ENCODE data around the gene DNTTIP2.

DNTTIP2 gene

GRCh38 chr1:93846992-93847810, 31.8 kb downstream of the DNTTIP2 start:
- peak; percentile 89 for DNase-seq (ENCODE audit: low read depth)
- peak; percentile 66 for TF ChIP-seq MAX (IDR thresholded peaks at IDR 0.05; ENCODE audit: low read depth, low read length)
- TF ChIP-seq MYC (IDR thresholded peaks at IDR 0.05; ENCODE audit: low read depth, low read length) = peak; percentile 65
- TF ChIP-seq, protein P1, sequence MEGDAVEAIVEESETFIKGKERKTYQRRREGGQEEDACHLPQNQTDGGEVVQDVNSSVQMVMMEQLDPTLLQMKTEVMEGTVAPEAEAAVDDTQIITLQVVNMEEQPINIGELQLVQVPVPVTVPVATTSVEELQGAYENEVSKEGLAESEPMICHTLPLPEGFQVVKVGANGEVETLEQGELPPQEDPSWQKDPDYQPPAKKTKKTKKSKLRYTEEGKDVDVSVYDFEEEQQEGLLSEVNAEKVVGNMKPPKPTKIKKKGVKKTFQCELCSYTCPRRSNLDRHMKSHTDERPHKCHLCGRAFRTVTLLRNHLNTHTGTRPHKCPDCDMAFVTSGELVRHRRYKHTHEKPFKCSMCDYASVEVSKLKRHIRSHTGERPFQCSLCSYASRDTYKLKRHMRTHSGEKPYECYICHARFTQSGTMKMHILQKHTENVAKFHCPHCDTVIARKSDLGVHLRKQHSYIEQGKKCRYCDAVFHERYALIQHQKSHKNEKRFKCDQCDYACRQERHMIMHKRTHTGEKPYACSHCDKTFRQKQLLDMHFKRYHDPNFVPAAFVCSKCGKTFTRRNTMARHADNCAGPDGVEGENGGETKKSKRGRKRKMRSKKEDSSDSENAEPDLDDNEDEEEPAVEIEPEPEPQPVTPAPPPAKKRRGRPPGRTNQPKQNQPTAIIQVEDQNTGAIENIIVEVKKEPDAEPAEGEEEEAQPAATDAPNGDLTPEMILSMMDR (IDR thresholded peaks at IDR 0.05; ENCODE audit: low read depth, low read length) = no peak
- TF ChIP-seq POLR2A (IDR thresholded peaks at IDR 0.05; ENCODE audit: extremely low read depth, insufficient read length) = peak; percentile 41
- H3K4me3 ChIP-seq (ENCODE audit: low read depth, low read length) = peak overlapping the region; percentile 71

GRCh38 chr1:93846206-93846991, 32.6 kb downstream of the DNTTIP2 start:
- peak; percentile 92 for DNase-seq (ENCODE audit: low read depth)
- TF ChIP-seq MYC (IDR thresholded peaks at IDR 0.05; ENCODE audit: low read depth, low read length) (peak; percentile 86), POLR2A (IDR thresholded peaks at IDR 0.05; ENCODE audit: extremely low read depth, insufficient read length) (peak; percentile 86), MAX (IDR thresholded peaks at IDR 0.05; ENCODE audit: low read depth, low read length) (peak; percentile 78)
- TF ChIP-seq, protein P1 (IDR thresholded peaks at IDR 0.05; ENCODE audit: low read depth, low read length) = no peak

GRCh38 chr1:93845538-93846205, 33.3 kb downstream of the DNTTIP2 start:
- TF ChIP-seq MYC (IDR thresholded peaks at IDR 0.05; ENCODE audit: low read depth, low read length) (no peak), MAX (IDR thresholded peaks at IDR 0.05; ENCODE audit: low read depth, low read length) (no peak), POLR2A (IDR thresholded peaks at IDR 0.05; ENCODE audit: extremely low read depth, insufficient read length) (no peak)
- TF ChIP-seq, protein P1 (IDR thresholded peaks at IDR 0.05; ENCODE audit: low read depth, low read length) = no peak
- no peak for DNase-seq (ENCODE audit: low read depth)

More at GRCh38 chr1:93846206-93846991, 32.6 kb downstream of the DNTTIP2 start:
- H3K4me3 ChIP-seq (ENCODE audit: low read depth, low read length) = peak overlapping the region; percentile 71

DNA sequence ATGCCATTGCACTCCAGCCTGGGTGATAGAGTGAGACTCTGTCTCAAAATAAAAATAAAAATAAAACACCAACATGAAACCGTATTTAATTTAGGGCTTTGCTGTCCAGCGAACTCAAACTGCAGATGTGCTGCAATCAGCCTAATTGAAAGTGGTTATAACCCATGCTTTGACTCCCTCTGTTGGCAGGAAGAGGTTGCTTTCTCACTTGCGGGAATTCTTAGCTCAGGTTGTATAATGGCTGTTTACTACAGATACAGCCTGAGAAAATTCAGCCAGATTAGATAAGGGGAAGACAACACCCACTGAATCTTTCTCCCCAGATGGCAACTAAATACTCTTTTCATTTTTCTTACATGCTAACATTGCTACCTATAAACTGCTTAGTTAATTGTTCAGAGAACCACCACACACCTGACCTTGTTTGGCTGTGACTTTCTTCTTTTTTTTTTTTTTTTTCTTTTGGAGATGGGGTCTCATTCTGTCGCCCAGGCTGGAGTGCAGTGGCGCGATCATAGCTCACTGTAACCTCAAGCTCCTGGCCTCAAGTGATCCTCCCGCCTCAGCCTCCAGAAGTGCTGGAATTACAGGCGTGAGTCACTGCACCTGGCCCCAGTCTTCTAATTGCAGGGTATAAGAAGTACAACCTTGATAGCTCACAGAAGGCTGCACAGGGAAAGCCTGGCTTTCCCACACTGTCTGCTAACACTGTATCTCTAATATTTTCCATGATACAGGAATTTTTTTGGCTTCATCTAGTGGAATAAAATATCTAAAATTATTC, 34.6 kb downstream of the DNTTIP2 start:
- DNase-seq (ENCODE audit: low read depth) = peak; percentile 81
- no peak overlapping the region for H3K4me3 ChIP-seq (ENCODE audit: low read depth, low read length)
- TF ChIP-seq MYC (IDR thresholded peaks at IDR 0.05; ENCODE audit: low read depth, low read length) (no peak), MAX (IDR thresholded peaks at IDR 0.05; ENCODE audit: low read depth, low read length) (0 out of 2 replicates have a peak, but pooled peaks have one; percentile 12), POLR2A (IDR thresholded peaks at IDR 0.05; ENCODE audit: extremely low read depth, insufficient read length) (no peak)
- TF ChIP-seq, protein P1 (IDR thresholded peaks at IDR 0.05; ENCODE audit: low read depth, low read length) = peak; percentile 69

More at GRCh38 chr1:93845538-93846205, 33.3 kb downstream of the DNTTIP2 start:
- peak overlapping the region; percentile 48 for H3K4me3 ChIP-seq (ENCODE audit: low read depth, low read length)

Measured in NB4 (cell line).